Measurements from ENCODE around the gene MRFAP1L1. TPM values are rescaled to one million over a fixed set of nuclear protein-coding genes. Genes with fewer than 3 reads are reported as not detected.

MRFAP1L1 gene
- total and polyA plus RNA-seq, 10 of the 15 experiments (the other 5 are each of a cell fraction or from before 2014, with no cell fraction given), result 30.6 to 85.1 (median 52.9) TPM

DNA sequence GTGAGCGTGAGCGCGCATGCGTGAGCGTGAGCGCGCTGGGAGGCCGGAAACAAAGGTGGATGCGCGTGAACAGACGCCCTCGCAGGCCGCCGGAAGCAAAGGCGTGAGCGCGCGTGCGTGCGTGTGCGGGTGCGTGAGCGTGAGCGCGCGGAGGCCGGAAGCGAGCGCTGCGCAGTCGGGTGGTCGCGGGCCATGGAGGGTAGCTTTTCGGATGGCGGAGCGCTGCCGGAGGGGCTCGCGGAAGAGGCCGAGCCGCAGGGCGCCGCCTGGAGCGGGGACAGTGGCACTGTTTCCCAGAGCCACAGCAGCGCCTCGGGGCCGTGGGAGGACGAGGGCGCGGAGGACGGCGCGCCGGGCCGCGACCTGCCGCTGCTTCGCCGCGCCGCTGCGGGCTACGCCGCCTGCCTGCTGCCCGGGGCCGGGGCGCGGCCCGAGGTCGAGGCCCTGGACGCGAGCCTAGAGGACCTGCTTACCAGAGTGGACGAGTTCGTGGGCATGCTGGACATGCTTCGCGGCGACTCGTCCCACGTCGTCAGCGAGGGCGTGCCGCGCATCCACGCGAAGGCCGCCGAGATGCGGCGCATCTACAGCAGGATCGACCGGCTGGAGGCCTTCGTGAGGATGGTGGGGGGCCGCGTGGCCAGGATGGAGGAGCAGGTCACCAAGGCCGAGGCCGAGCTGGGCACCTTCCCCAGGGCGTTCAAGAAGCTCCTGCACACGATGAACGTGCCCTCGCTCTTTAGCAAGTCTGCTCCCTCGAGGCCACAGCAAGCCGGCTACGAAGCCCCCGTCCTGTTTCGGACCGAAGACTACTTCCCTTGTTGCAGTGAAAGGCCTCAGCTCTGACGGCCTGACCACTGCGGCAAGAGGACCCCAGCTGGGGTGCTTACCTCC, 6.6 kb upstream of the MRFAP1L1 start, which contains the start of gene BLOC1S4 (continued):
- TF ChIP-seq, protein P1, sequence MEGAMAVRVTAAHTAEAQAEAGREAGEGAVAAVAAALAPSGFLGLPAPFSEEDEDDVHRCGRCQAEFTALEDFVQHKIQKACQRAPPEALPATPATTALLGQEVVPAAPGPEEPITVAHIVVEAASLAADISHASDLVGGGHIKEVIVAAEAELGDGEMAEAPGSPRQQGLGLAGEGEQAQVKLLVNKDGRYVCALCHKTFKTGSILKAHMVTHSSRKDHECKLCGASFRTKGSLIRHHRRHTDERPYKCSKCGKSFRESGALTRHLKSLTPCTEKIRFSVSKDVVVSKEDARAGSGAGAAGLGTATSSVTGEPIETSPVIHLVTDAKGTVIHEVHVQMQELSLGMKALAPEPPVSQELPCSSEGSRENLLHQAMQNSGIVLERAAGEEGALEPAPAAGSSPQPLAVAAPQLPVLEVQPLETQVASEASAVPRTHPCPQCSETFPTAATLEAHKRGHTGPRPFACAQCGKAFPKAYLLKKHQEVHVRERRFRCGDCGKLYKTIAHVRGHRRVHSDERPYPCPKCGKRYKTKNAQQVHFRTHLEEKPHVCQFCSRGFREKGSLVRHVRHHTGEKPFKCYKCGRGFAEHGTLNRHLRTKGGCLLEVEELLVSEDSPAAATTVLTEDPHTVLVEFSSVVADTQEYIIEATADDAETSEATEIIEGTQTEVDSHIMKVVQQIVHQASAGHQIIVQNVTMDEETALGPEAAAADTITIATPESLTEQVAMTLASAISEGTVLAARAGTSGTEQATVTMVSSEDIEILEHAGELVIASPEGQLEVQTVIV (IDR thresholded peaks at IDR 0.05; ENCODE audit: borderline replicate concordance, partially characterized antibody), result peak; percentile 94
- TF ChIP-seq, protein P2, sequence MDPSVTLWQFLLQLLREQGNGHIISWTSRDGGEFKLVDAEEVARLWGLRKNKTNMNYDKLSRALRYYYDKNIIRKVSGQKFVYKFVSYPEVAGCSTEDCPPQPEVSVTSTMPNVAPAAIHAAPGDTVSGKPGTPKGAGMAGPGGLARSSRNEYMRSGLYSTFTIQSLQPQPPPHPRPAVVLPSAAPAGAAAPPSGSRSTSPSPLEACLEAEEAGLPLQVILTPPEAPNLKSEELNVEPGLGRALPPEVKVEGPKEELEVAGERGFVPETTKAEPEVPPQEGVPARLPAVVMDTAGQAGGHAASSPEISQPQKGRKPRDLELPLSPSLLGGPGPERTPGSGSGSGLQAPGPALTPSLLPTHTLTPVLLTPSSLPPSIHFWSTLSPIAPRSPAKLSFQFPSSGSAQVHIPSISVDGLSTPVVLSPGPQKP (IDR thresholded peaks at IDR 0.05; ENCODE audit: low read depth, low read length), result peak; percentile 83
- 0 out of 2 replicates have a peak, but pooled peaks have one; percentile 7 for TF ChIP-seq RUNX3 (IDR thresholded peaks at IDR 0.05; ENCODE audit: low read length)
- no peak for TF ChIP-seq MEF2A (IDR thresholded peaks at IDR 0.05; ENCODE audit: insufficient read depth, low read depth, low read length)
- TF ChIP-seq, protein P3, sequence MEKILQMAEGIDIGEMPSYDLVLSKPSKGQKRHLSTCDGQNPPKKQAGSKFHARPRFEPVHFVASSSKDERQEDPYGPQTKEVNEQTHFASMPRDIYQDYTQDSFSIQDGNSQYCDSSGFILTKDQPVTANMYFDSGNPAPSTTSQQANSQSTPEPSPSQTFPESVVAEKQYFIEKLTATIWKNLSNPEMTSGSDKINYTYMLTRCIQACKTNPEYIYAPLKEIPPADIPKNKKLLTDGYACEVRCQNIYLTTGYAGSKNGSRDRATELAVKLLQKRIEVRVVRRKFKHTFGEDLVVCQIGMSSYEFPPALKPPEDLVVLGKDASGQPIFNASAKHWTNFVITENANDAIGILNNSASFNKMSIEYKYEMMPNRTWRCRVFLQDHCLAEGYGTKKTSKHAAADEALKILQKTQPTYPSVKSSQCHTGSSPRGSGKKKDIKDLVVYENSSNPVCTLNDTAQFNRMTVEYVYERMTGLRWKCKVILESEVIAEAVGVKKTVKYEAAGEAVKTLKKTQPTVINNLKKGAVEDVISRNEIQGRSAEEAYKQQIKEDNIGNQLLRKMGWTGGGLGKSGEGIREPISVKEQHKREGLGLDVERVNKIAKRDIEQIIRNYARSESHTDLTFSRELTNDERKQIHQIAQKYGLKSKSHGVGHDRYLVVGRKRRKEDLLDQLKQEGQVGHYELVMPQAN (conservative IDR thresholded peaks at IDR 0.05), result peak; percentile 87
- 0 out of 2 replicates have a peak, but pooled peaks have one; percentile 2 for TF ChIP-seq TCF12 (IDR thresholded peaks at IDR 0.05; ENCODE audit: low read depth, low read length)
- TF ChIP-seq ZNF24 (IDR thresholded peaks at IDR 0.05), result 0 out of 2 replicates have a peak, but pooled peaks have one; percentile 40
- TF ChIP-seq POLR2AphosphoS2 (IDR thresholded peaks at IDR 0.05; ENCODE audit: low read depth, low read length), result peak; percentile 87
- no peak for TF ChIP-seq HDAC6 (IDR thresholded peaks at IDR 0.05; ENCODE audit: unreplicated experiment)
- peak; percentile 97 for TF ChIP-seq POLR2A (IDR thresholded peaks at IDR 0.05; ENCODE audit: low read depth, low read length)

Measured in GM12878 (cell line).